Esophagus muscularis mucosa (tissue), 4 donors: ENCODE measurements around the gene LRMDA. TPM values are rescaled to one million over a fixed set of nuclear protein-coding genes. Genes with fewer than 3 reads are reported as not detected.

Experiments
- DNase-seq: peaks from one replicate; pipeline ENCODE4 v3.0.0-alpha.2; 2017; ENCODE audit errors: extremely low spot score
- H3K27ac ChIP-seq, 4 donors: fragments of 200-600 bp; sonication (generic); replicated peaks in 1 of 4; 1 replicate in 3 of 4; 2 replicates in 1 of 4; pipeline ENCODE4 v1.5.1; 2016 to 2019; ENCODE audit warnings: mild to moderate bottlenecking in 1 of 4
- H3K27me3 ChIP-seq, 4 donors: fragments of 200-600 bp; sonication (generic); one replicate each; pipeline versions ENCODE4 v1.5.1 to v1.6.0; 2016 to 2019
- H3K36me3 ChIP-seq, 4 donors: fragments of 200-600 bp; sonication (generic); one replicate each; pipeline ENCODE4 v1.5.1; 2016 to 2019
- H3K4me1 ChIP-seq, 4 donors: fragments of 200-600 bp; sonication (generic); one replicate each; pipeline ENCODE4 v1.5.1; 2016 to 2019
- H3K4me3 ChIP-seq, 4 donors: fragments of 200-600 bp; sonication (generic); 1 replicate in 2 of 4; 2 replicates in 2 of 4; pipeline ENCODE4 v1.5.1; 2016 to 2019; ENCODE audit warnings: mild to moderate bottlenecking in 4 of 4, moderate library complexity in 1 of 4
- H3K9me3 ChIP-seq, 4 donors: fragments of 200-600 bp; sonication (generic); 1 replicate in 3 of 4; 2 replicates in 1 of 4; pipeline ENCODE4 v1.5.1; 2016 to 2019
- CTCF ChIP-seq, 3 experiments: fragments of 200-600 bp in 2 of 3; fragments of 450-650 bp in 1 of 3; sonication (generic) in 2 of 3; IDR thresholded peaks; one replicate each; pipeline ENCODE4 v1.5.1; 2017 to 2019; ENCODE audit warnings: antibody characterized with exemption in 3 of 3, mild to moderate bottlenecking in 2 of 3, moderate library complexity in 1 of 3
- EP300 ChIP-seq: sonication (generic); formaldehyde crosslinking; IDR thresholded peaks from one replicate; pipeline ENCODE4 v1.6.1; 2017; ENCODE audit warnings: antibody characterized with exemption
- POLR2A ChIP-seq: fragments of 450-650 bp; IDR thresholded peaks from one replicate; pipeline ENCODE4 v1.6.1; 2017; ENCODE audit warnings: antibody characterized with exemption, moderate library complexity, mild to moderate bottlenecking, low read depth
- POLR2AphosphoS5 ChIP-seq, 2 donors: sonication (generic); formaldehyde crosslinking; IDR thresholded peaks; one replicate each; pipeline ENCODE4 v1.6.1; 2017; ENCODE audit warnings: antibody characterized with exemption in 2 of 2
- WGBS: methylation state at CpG from one replicate; pipeline ENCODE4 v1.1.5; 2018; 5-methylcytosine and 5-hydroxymethylcytosine counted together
- intact Hi-C: fragments of 100-400 bp; cut with DNase I; formaldehyde crosslinking; loops from one replicate; pipeline ENCODE4 v1.15.1; 2023
- total RNA-seq, 4 donors: library from RNA; depleted of rRNA; stranded (reverse); fragments of >200 nt; gene quantifications; one replicate each; pipeline versions ENCODE4 v1.1.0 to v1.2.1, GENCODE V29; 2016

Gene LRMDA
- total RNA-seq, 4 donors from 2014 or later, result 14.3 to 34.9 (median 26.5) TPM

- Histone ChIP-seq H3K27me3 (no peaks in the 10 kb centered on the region), H3K27ac (no peak overlapping the region), H3K4me3 (no peak overlapping the region), H3K4me1 (peaks cover 0 to 7% (median 3%) of the 10 kb centered on the region in 4 donors), H3K36me3 (no peaks in the 10 kb centered on the region), H3K9me3 (peaks cover 0 to 5% (median 0%) of the 10 kb centered on the region in 4 donors)
- intact Hi-C loops, result no loop called here
- TF ChIP-seq CTCF (IDR thresholded peaks at IDR 0.05) (no peak), POLR2AphosphoS5 (IDR thresholded peaks at IDR 0.05) (no peak), EP300 (no peak), POLR2A (no peak)
- WGBS, result 97% methylated on average over 2 of the region's 2 CpGs
- no peak for DNase-seq
These were observed 264.6 kb downstream of the LRMDA start for GRCh38 chr10:75695994-75696393.

DNA sequence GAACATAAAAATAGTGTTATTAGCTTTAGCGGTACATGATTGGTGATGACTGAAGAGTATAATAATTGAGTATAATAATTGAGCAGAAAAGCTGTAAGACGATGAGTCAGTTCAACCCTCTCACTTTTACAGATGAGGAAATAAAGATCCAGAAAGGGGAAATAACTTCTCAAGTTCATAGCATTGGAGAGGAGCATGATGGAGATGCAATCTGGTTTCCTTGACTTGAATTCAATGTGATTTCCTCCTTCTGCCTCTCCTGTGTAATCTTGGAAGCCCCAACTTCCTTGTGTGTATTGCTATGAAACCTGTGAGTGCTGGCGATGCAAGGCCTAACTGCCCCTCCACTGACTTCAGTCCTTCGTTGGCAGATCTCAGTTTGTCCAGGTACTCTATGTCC is 265.1 kb downstream of the LRMDA start:
- no peaks in the 10 kb centered on the region for H3K36me3 ChIP-seq
- no peak for DNase-seq
- H3K4me3 ChIP-seq, result no peak overlapping the region
- peaks cover 0 to 5% (median 0%) of the 10 kb centered on the region in 4 donors for H3K9me3 ChIP-seq
- no peaks in the 10 kb centered on the region for H3K27me3 ChIP-seq
- peaks cover 0 to 4% (median 2%) of the 10 kb centered on the region in 4 donors for H3K4me1 ChIP-seq
- intact Hi-C loops, result no loop called here
- 90% methylated on average over 4 of the region's 4 CpGs for WGBS
- TF ChIP-seq EP300, result no peak
- TF ChIP-seq CTCF (IDR thresholded peaks at IDR 0.05), result no peak
- TF ChIP-seq POLR2A, result no peak
- no peak for TF ChIP-seq POLR2AphosphoS5 (IDR thresholded peaks at IDR 0.05)
- H3K27ac ChIP-seq, result no peak overlapping the region

DNA sequence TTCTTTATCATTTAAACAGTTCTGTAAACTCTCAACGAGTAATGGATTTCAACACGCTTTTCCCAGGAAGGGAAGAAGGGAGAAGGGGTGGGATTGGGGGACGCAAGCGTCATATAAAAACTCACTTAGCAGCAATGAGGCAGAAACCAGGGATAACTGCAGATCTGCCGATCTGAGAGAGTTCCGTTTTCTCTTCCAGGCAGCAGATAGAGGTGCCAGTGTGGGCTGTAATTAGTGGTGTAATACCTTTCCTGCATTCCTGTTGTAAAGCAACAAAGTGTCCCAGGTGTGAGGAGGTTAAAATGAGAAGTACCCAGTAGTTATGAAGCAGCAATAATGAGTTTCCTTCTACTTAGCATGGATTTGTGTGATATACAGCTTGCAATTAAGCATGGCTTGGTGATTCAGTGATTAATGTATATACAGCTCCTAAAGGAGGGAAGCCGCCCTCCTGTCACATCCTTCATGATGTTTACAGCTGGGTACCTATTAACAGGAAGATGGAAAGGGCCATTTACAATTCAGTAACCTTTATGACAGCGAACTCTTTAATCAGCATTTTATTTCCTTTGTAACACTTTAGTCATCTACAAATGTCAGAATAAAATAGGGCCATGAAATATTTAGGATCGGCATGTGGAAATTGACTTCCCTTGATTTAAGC is 271.9 kb downstream of the LRMDA start:
- Histone ChIP-seq H3K9me3 (peaks cover 0 to 5% (median 0%) of the 10 kb centered on the region in 4 donors), H3K27ac (no peak overlapping the region), H3K4me1 (peaks cover 3 to 17% (median 15%) of the 10 kb centered on the region in 4 donors), H3K27me3 (no peaks in the 10 kb centered on the region), H3K36me3 (no peaks in the 10 kb centered on the region), H3K4me3 (no peak overlapping the region)
- peak; percentile 29 for DNase-seq
- WGBS, result 91% methylated on average over 9 of the region's 9 CpGs
- no peak for TF ChIP-seq POLR2A
- no peak for TF ChIP-seq EP300
- TF ChIP-seq POLR2AphosphoS5 (IDR thresholded peaks at IDR 0.05), result no peak
- TF ChIP-seq CTCF (IDR thresholded peaks at IDR 0.05), result no peak
- intact Hi-C loops, result no loop called here

GRCh38 chr10:75705426-75705825 is 274.0 kb downstream of the LRMDA start:
- 98% methylated on average over 5 of the region's 5 CpGs for WGBS
- TF ChIP-seq CTCF (IDR thresholded peaks at IDR 0.05) (no peak), POLR2AphosphoS5 (IDR thresholded peaks at IDR 0.05) (no peak), EP300 (no peak), POLR2A (no peak)

More at GRCh38 chr10:75705426-75705825, 274.0 kb downstream of the LRMDA start:
- Histone ChIP-seq H3K4me3 (no peak overlapping the region), H3K4me1 (peaks cover 7 to 37% (median 23%) of the 10 kb centered on the region in 4 donors), H3K9me3 (no peaks in the 10 kb centered on the region), H3K27me3 (no peaks in the 10 kb centered on the region), H3K27ac (no peak overlapping the region), H3K36me3 (no peaks in the 10 kb centered on the region)
- DNase-seq, result peak; percentile 72
- intact Hi-C loops, result no loop called here
